Activated naive CD4-positive, alpha-beta T cell treated with Interleukin-2 at 50 U/mL for 16 hours (primary cell): ENCODE data around the gene SLC1A3.

ENCODE experiments used
- DNase-seq: peaks from one replicate; pipeline ENCODE4 v3.0.0-alpha.2; 2020

The SLC1A3 gene

GRCh38 chr5:36600917-36601527, 5.4 kb upstream of the SLC1A3 start:
- DNase-seq, result no peak

GRCh38 chr5:36602704-36603321, 3.6 kb upstream of the SLC1A3 start:
- DNase-seq, result no peak

- no peak for DNase-seq
These were observed 1.2 kb upstream of the SLC1A3 start for GRCh38 chr5:36605241-36605640.

GRCh38 chr5:36606036-36606427, 374 bp upstream of the SLC1A3 start:
- no peak for DNase-seq

GRCh38 chr5:36607114-36607571, 737 bp downstream of the SLC1A3 start:
- no peak for DNase-seq

- no peak for DNase-seq
These were observed 1.7 kb downstream of the SLC1A3 start for GRCh38 chr5:36607838-36608783.

- no peak for DNase-seq
These were observed 4.2 kb downstream of the SLC1A3 start for GRCh38 chr5:36610621-36611020.

- no peak for DNase-seq
These were observed 5.3 kb downstream of the SLC1A3 start for GRCh38 chr5:36611520-36612274.

GRCh38 chr5:36613241-36613640, 6.8 kb downstream of the SLC1A3 start:
- DNase-seq, result no peak

- DNase-seq, result no peak
These were observed 7.6 kb downstream of the SLC1A3 start for GRCh38 chr5:36613771-36614656.

- DNase-seq, result no peak
These were observed 8.4 kb downstream of the SLC1A3 start for GRCh38 chr5:36614657-36615308.

- DNase-seq, result no peak
These were observed 12.7 kb downstream of the SLC1A3 start for GRCh38 chr5:36619012-36619635.

GRCh38 chr5:36621985-36622384, 15.6 kb downstream of the SLC1A3 start:
- DNase-seq, result no peak

- no peak for DNase-seq
These were observed 17.4 kb downstream of the SLC1A3 start for GRCh38 chr5:36623832-36624231.

- DNase-seq, result no peak
These were observed 17.9 kb downstream of the SLC1A3 start for GRCh38 chr5:36624277-36624676.

GRCh38 chr5:36628695-36629094, 22.3 kb downstream of the SLC1A3 start:
- DNase-seq, result no peak

GRCh38 chr5:36629729-36630128, 23.3 kb downstream of the SLC1A3 start:
- DNase-seq, result no peak

- no peak for DNase-seq
These were observed 24.1 kb downstream of the SLC1A3 start for GRCh38 chr5:36630201-36631145.

GRCh38 chr5:36631154-36631553, 24.7 kb downstream of the SLC1A3 start:
- no peak for DNase-seq
